Measurements from ENCODE around the gene GALNT9. TPM values are rescaled to one million over a fixed set of nuclear protein-coding genes. Genes with fewer than 3 reads are reported as not detected.
A peak's percentile ranks its signal among the peaks of the same experiment; 100 is the strongest.
"Not testable (repeated sequence)": the region's sequence is repeated elsewhere in the genome, so short reads cannot be mapped to it uniquely, and the experiment has no call there.

GALNT9 gene
- total and polyA plus RNA-seq, 9 donors: 0.12 to 21.9 (median 1.3) TPM; not detected in 1

GRCh38 chr12:132151145-132151765, 178.1 kb downstream of the GALNT9 start:
- peaks cover 8% of the 10 kb centered on the region for H3K4me1 ChIP-seq (ENCODE audit: insufficient read depth)
- WGBS, 3 donors: 92 to 94% (median 94%) methylated on average over 36 of the region's 36 CpGs
- DNase-seq: peak in 2 of 5 donors; percentile 23 to 33
- no peak overlapping the region for H3K27ac ChIP-seq
- TF ChIP-seq CTCF (IDR thresholded peaks at IDR 0.05) (no peak), POLR2A (IDR thresholded peaks at IDR 0.05) (no peak), EP300 (IDR thresholded peaks at IDR 0.05) (no peak)
- H3K27me3 ChIP-seq: no peaks in the 10 kb centered on the region
- no peaks in the 10 kb centered on the region for H3K9me3 ChIP-seq
- H3K4me3 ChIP-seq: no peak overlapping the region
- intact Hi-C loops (cut with DNase I): loop anchor here in 2 of 4 donors (5.0 to 10.0 kb wide), 2 partner anchors 451 to 474 kb away; no protein-coding TSS in a partner anchor
- H3K36me3 ChIP-seq: no peaks in the 10 kb centered on the region

GRCh38 chr12:132150780-132151144, 178.6 kb downstream of the GALNT9 start:
- Histone ChIP-seq H3K9me3 (no peaks in the 10 kb centered on the region), H3K27me3 (no peaks in the 10 kb centered on the region), H3K36me3 (no peaks in the 10 kb centered on the region), H3K4me3 (no peak overlapping the region), H3K4me1 (ENCODE audit: insufficient read depth) (peaks cover 8% of the 10 kb centered on the region), H3K27ac (no peak overlapping the region)
- intact Hi-C loops (cut with DNase I): loop anchor here in 2 of 4 donors (5.0 to 10.0 kb wide), 2 partner anchors 452 to 474 kb away; no protein-coding TSS in a partner anchor
- TF ChIP-seq EP300 (IDR thresholded peaks at IDR 0.05) (no peak), POLR2A (IDR thresholded peaks at IDR 0.05) (no peak), CTCF (IDR thresholded peaks at IDR 0.05) (no peak)
- peak in 2 of 5 donors; percentile 14 to 31 for DNase-seq
- WGBS, 3 donors: 77 to 94% (median 93%) methylated on average over 4 to 6 of the region's 6 CpGs

- H3K27me3 ChIP-seq; H3K27ac ChIP-seq; H3K36me3 ChIP-seq; intact Hi-C loops (cut with DNase I); H3K9me3 ChIP-seq; H3K4me3 ChIP-seq: not testable (repeated sequence)
- H3K4me1 ChIP-seq (ENCODE audit: insufficient read depth): peaks cover 17% of the 10 kb centered on the region
- peak in 1 of 5 donors; percentile 5 for DNase-seq
- WGBS, 3 donors: 89 to 100% (median 91%) methylated on average over 2 to 25 of the region's 32 CpGs
These were observed 179.9 kb downstream of the GALNT9 start for GRCh38 chr12:132149526-132149925.

- WGBS, 3 donors: 90 to 95% (median 95%) methylated on average over 29 to 38 of the region's 41 CpGs
- DNase-seq: peak in 2 of 5 donors; percentile 15 to 35
- Histone ChIP-seq H3K4me3 (no peak overlapping the region), H3K9me3 (no peaks in the 10 kb centered on the region), H3K27me3 (no peaks in the 10 kb centered on the region), H3K4me1 (ENCODE audit: insufficient read depth) (peaks cover 17% of the 10 kb centered on the region), H3K36me3 (no peaks in the 10 kb centered on the region), H3K27ac (no peak overlapping the region)
- intact Hi-C loops (cut with DNase I): no loop called here
- TF ChIP-seq POLR2A (IDR thresholded peaks at IDR 0.05) (no peak), EP300 (IDR thresholded peaks at IDR 0.05) (no peak), CTCF (IDR thresholded peaks at IDR 0.05) (no peak)
These were observed 180.9 kb downstream of the GALNT9 start for GRCh38 chr12:132148368-132149045.

Data from ovary (tissue), 9 donors.